H54 (cell line): ENCODE data around the gene JAKMIP2.

Experiments
- DNase-seq: peaks from one replicate; pipeline ENCODE4 v3.0.0; 2011; ENCODE audit warnings: low spot score, mixed read lengths; ENCODE audit not compliant: insufficient read length
- FAIRE-seq: peaks from 3 replicates; lab custom pipeline; 2011; peaks lifted over from hg19 to GRCh38; lab: Jason Lieb, UNC
- POLR2A ChIP-seq: IDR thresholded peaks from 2 replicates; pipeline ENCODE4 v1.6.1; 2011; ENCODE audit warnings: low read depth, mild to moderate bottlenecking, low read length

The JAKMIP2 gene

GRCh38 chr5:147773139-147773538, 9.4 kb downstream of the JAKMIP2 start:
- no peak for TF ChIP-seq POLR2A
- FAIRE-seq (no peak), DNase-seq (no peak)

- FAIRE-seq (no peak), DNase-seq (no peak)
- TF ChIP-seq POLR2A = no peak
Measured at GRCh38 chr5:147767048-147767447, 15.5 kb downstream of the JAKMIP2 start.

GRCh38 chr5:147763791-147764525, 18.6 kb downstream of the JAKMIP2 start:
- DNase-seq (no peak), FAIRE-seq (no peak)

GRCh38 chr5:147760086-147760875, 22.2 kb downstream of the JAKMIP2 start:
- no peak for TF ChIP-seq POLR2A
- DNase-seq (no peak), FAIRE-seq (no peak)

More at GRCh38 chr5:147763791-147764525, 18.6 kb downstream of the JAKMIP2 start:
- TF ChIP-seq POLR2A = no peak

GRCh38 chr5:147759441-147759840, 23.1 kb downstream of the JAKMIP2 start:
- DNase-seq = no peak
- FAIRE-seq = no peak
- TF ChIP-seq POLR2A = no peak

- FAIRE-seq (no peak), DNase-seq (no peak)
- TF ChIP-seq POLR2A = no peak
Measured at GRCh38 chr5:147756566-147756965, 26.0 kb downstream of the JAKMIP2 start.

- FAIRE-seq (no peak), DNase-seq (no peak)
- TF ChIP-seq POLR2A = no peak
Measured at GRCh38 chr5:147754372-147755122, 28.0 kb downstream of the JAKMIP2 start.

- FAIRE-seq (no peak), DNase-seq (no peak)
- no peak for TF ChIP-seq POLR2A
Measured at GRCh38 chr5:147753765-147754164, 28.8 kb downstream of the JAKMIP2 start.

GRCh38 chr5:147752666-147753290, 29.8 kb downstream of the JAKMIP2 start:
- no peak for FAIRE-seq
- no peak for DNase-seq
- TF ChIP-seq POLR2A = no peak

- FAIRE-seq = no peak
- no peak for DNase-seq
- no peak for TF ChIP-seq POLR2A
Measured at GRCh38 chr5:147752033-147752432, 30.5 kb downstream of the JAKMIP2 start.

GRCh38 chr5:147751156-147751830, 31.2 kb downstream of the JAKMIP2 start:
- DNase-seq (no peak), FAIRE-seq (no peak)
- TF ChIP-seq POLR2A = no peak

GRCh38 chr5:147750065-147750464, 32.5 kb downstream of the JAKMIP2 start:
- no peak for DNase-seq

GRCh38 chr5:147748590-147748989, 33.9 kb downstream of the JAKMIP2 start:
- TF ChIP-seq POLR2A = no peak
- FAIRE-seq = no peak
- DNase-seq = no peak

More at GRCh38 chr5:147750065-147750464, 32.5 kb downstream of the JAKMIP2 start:
- no peak for TF ChIP-seq POLR2A
- FAIRE-seq = no peak

- no peak for TF ChIP-seq POLR2A
- FAIRE-seq (no peak), DNase-seq (no peak)
Measured at GRCh38 chr5:147746986-147747385, 35.5 kb downstream of the JAKMIP2 start.
